Upper lobe of right lung (tissue), 1 donor: ENCODE data around the gene DLG5. TPM values are rescaled to one million over a fixed set of nuclear protein-coding genes. Genes with fewer than 3 reads are reported as not detected.

Source experiments
- ATAC-seq: fragments of 200-7000 bp; cut with Tn5 transposase; one replicate; pipeline ENCODE4 v1.9.1; 2020; ENCODE audit warnings: mild to moderate bottlenecking, moderate library complexity
- DNase-seq: peaks from one replicate; pipeline ENCODE4 v3.0.0-alpha.2; 2020
- H3K27ac ChIP-seq: fragments of 200-600 bp; one replicate; pipeline ENCODE4 v1.8.0; 2022
- H3K27me3 ChIP-seq: fragments of 200-600 bp; one replicate; pipeline ENCODE4 v1.8.0; 2022; ENCODE audit warnings: mild to moderate bottlenecking
- H3K36me3 ChIP-seq: fragments of 200-600 bp; one replicate; pipeline ENCODE4 v1.8.0; 2022
- H3K4me1 ChIP-seq: fragments of 200-600 bp; one replicate; pipeline ENCODE4 v1.8.0; 2022
- H3K4me3 ChIP-seq: fragments of 200-600 bp; one replicate; pipeline ENCODE4 v1.8.0; 2022; ENCODE audit warnings: mild to moderate bottlenecking
- H3K9me3 ChIP-seq: fragments of 200-600 bp; one replicate; pipeline ENCODE4 v1.8.0; 2022
- CTCF ChIP-seq: fragments of 200-600 bp; IDR thresholded peaks from one replicate; pipeline ENCODE4 v1.8.0; 2022; ENCODE audit warnings: antibody characterized with exemption
- intact Hi-C: fragments of 100-400 bp; cut with DNase I; formaldehyde crosslinking; loops from one replicate; pipeline ENCODE4 v1.11.0; 2022
- total RNA-seq: library from RNA; stranded (reverse); fragmentation: NEBNext Ultra II Directional; extraction: Animal tissue kit (Norgen Biotek cat#: 25700); gene quantifications from one replicate; pipeline ENCODE4 v1.2.1, GENCODE V29; 2021
- donor health status: DM: no; HTN: yes; CAD: no; lungs with severe emphysema.

Gene DLG5
- total RNA-seq, 1 donor from 2014 or later, result 19.3 TPM

- intact Hi-C loops, result loop anchor here (10.0 kb wide), 1 partner anchor 138 kb away; no protein-coding TSS in a partner anchor
- ATAC-seq, result peak; percentile 90
- H3K27ac ChIP-seq, result no peak overlapping the region
- H3K4me1 ChIP-seq, result peaks cover 4% of the 10 kb centered on the region
- TF ChIP-seq CTCF, result peak; percentile 97
- H3K36me3 ChIP-seq, result peaks cover 30% of the 10 kb centered on the region
- H3K9me3 ChIP-seq, result no peaks in the 10 kb centered on the region
- no peak overlapping the region for H3K4me3 ChIP-seq
- DNase-seq, result peak; percentile 87
- H3K27me3 ChIP-seq, result no peaks in the 10 kb centered on the region
Observed at GRCh38 chr10:77846718-77847311, 79.7 kb downstream of the DLG5 start.

- peaks cover 4% of the 10 kb centered on the region for H3K4me1 ChIP-seq
- TF ChIP-seq CTCF, result no peak
- H3K4me3 ChIP-seq, result no peak overlapping the region
- DNase-seq (no peak), ATAC-seq (no peak)
- no peak overlapping the region for H3K27ac ChIP-seq
- intact Hi-C loops, result loop anchor here (10.0 kb wide), 1 partner anchor 139 kb away; no protein-coding TSS in a partner anchor
- H3K36me3 ChIP-seq, result peaks cover 26% of the 10 kb centered on the region
- H3K9me3 ChIP-seq, result no peaks in the 10 kb centered on the region
- H3K27me3 ChIP-seq, result no peaks in the 10 kb centered on the region
Observed at GRCh38 chr10:77845451-77845850, 81.1 kb downstream of the DLG5 start.

- intact Hi-C loops, result loop anchor here (10.0 kb wide), 1 partner anchor 140 kb away; no protein-coding TSS in a partner anchor
- Histone ChIP-seq H3K9me3 (no peaks in the 10 kb centered on the region), H3K27ac (no peak overlapping the region), H3K36me3 (peaks cover 25% of the 10 kb centered on the region), H3K4me3 (no peak overlapping the region), H3K4me1 (peaks cover 4% of the 10 kb centered on the region), H3K27me3 (no peaks in the 10 kb centered on the region)
- no peak for ATAC-seq
- DNase-seq, result no peak
- no peak for TF ChIP-seq CTCF
Observed at GRCh38 chr10:77844713-77845445, 81.7 kb downstream of the DLG5 start.

- Histone ChIP-seq H3K27ac (no peak overlapping the region), H3K36me3 (peaks cover 32% of the 10 kb centered on the region), H3K4me1 (peaks cover 4% of the 10 kb centered on the region), H3K9me3 (no peaks in the 10 kb centered on the region), H3K27me3 (no peaks in the 10 kb centered on the region), H3K4me3 (no peak overlapping the region)
- no peak for DNase-seq
- no peak for ATAC-seq
- TF ChIP-seq CTCF, result no peak
- intact Hi-C loops, result loop anchor here (10.0 kb wide), 1 partner anchor 141 kb away; no protein-coding TSS in a partner anchor
Observed at GRCh38 chr10:77844177-77844576, 82.4 kb downstream of the DLG5 start.

GRCh38 chr10:77843264-77843663 lies 83.3 kb downstream of the DLG5 start:
- ATAC-seq (no peak), DNase-seq (no peak)
- no peaks in the 10 kb centered on the region for H3K9me3 ChIP-seq
- peaks cover 35% of the 10 kb centered on the region for H3K36me3 ChIP-seq
- no peak overlapping the region for H3K27ac ChIP-seq
- no peak for TF ChIP-seq CTCF
- no peak overlapping the region for H3K4me3 ChIP-seq
- H3K4me1 ChIP-seq, result peaks cover 4% of the 10 kb centered on the region
- H3K27me3 ChIP-seq, result no peaks in the 10 kb centered on the region
- intact Hi-C loops, result loop anchor here (10.0 kb wide), 1 partner anchor 142 kb away; no protein-coding TSS in a partner anchor
